Smooth muscle cell (in vitro differentiated cells): Measurements from ENCODE around the gene ADCK2. TPM values are rescaled to one million over a fixed set of nuclear protein-coding genes. Genes with fewer than 3 reads are reported as not detected.
A peak's percentile ranks its signal among the peaks of the same experiment; 100 is the strongest.

Experiments
- DNase-seq: peaks from one replicate; lab custom pipeline; 2025; ENCODE audit not compliant: unreplicated experiment; lab: John Stamatoyannopoulos, UW
- H2AFZ ChIP-seq: fragments of 200-600 bp; sonication (generic); 2 replicates; pipeline ENCODE4 v1.6.0; 2016; ENCODE audit warnings: antibody characterized with exemption, low read depth, mild to moderate bottlenecking
- H3F3A ChIP-seq: fragments of 200-600 bp; sonication (generic); 2 replicates; pipeline ENCODE4 v1.6.0; 2017; ENCODE audit warnings: antibody characterized with exemption, low read depth
- H3K27ac ChIP-seq: fragments of 200-600 bp; sonication (generic); 2 replicates; pipeline ENCODE4 v1.5.1; 2016; ENCODE audit warnings: low read depth, mild to moderate bottlenecking
- H3K27me3 ChIP-seq: fragments of 200-600 bp; sonication (generic); 2 replicates; pipeline ENCODE4 v1.6.1; 2016; ENCODE audit warnings: low read depth, mild to moderate bottlenecking
- H3K36me3 ChIP-seq: fragments of 200-600 bp; sonication (generic); 2 replicates; pipeline ENCODE4 v1.5.1; 2016; ENCODE audit warnings: low read depth
- H3K4me1 ChIP-seq: fragments of 200-600 bp; sonication (generic); 2 replicates; pipeline ENCODE4 v1.5.1; 2016; ENCODE audit warnings: low read depth
- H3K4me2 ChIP-seq: fragments of 200-600 bp; sonication (generic); 2 replicates; pipeline ENCODE4 v1.6.0; 2016; ENCODE audit warnings: mild to moderate bottlenecking
- H3K4me3 ChIP-seq: fragments of 200-600 bp; sonication (generic); 2 replicates; pipeline ENCODE4 v1.5.1; 2016; ENCODE audit warnings: mild to moderate bottlenecking
- H3K79me2 ChIP-seq: fragments of 200-600 bp; sonication (generic); 2 replicates; pipeline ENCODE4 v1.6.0; 2016; ENCODE audit warnings: low read depth, mild to moderate bottlenecking
- H3K9ac ChIP-seq: fragments of 200-600 bp; sonication (generic); 2 replicates; pipeline ENCODE4 v1.6.0; 2016; ENCODE audit warnings: low read depth
- H3K9me3 ChIP-seq: fragments of 200-600 bp; sonication (generic); replicated peaks from 2 replicates; pipeline ENCODE4 v1.5.1; 2016; ENCODE audit warnings: low read depth
- H4K20me1 ChIP-seq: fragments of 200-600 bp; sonication (generic); 2 replicates; pipeline ENCODE4 v1.6.0; 2016; ENCODE audit warnings: low read depth
- CTCF ChIP-seq: fragments of 200-600 bp; sonication (generic); IDR thresholded peaks from 2 replicates; pipeline ENCODE4 v1.5.1; 2017; ENCODE audit warnings: borderline replicate concordance, mild to moderate bottlenecking, antibody characterized with exemption; ENCODE audit not compliant: insufficient read depth, poor library complexity, severe bottlenecking
- WGBS: methylation state at CpG from one replicate; pipeline ENCODE4 v1.1.7; 2016; ENCODE audit warnings: low lambda C conversion rate; 5-methylcytosine and 5-hydroxymethylcytosine counted together
- polyA plus RNA-seq: library from polyadenylated mRNA; unstranded; fragments of >200 nt; fragmentation: Nextera tagmentation; extraction: Ambion mirVana; gene quantifications from 2 replicates; pipeline ENCODE4 v1.2.1, GENCODE V29; 2016
- total RNA-seq: library from RNA; depleted of rRNA; stranded (reverse); fragments of >200 nt; gene quantifications from 2 replicates; pipeline ENCODE4 v1.2.3, GENCODE V29; 2014

Gene ADCK2
- total and polyA plus RNA-seq, 2 experiments from 2014 or later = 8.0 to 10.5 TPM

- H3K4me2 ChIP-seq = peak overlapping the region; percentile 58
- 93% methylated on average over 16 of the region's 16 CpGs for WGBS
- no peaks in the 10 kb centered on the region for H3F3A ChIP-seq
- no peaks in the 10 kb centered on the region for H3K36me3 ChIP-seq
- no peaks in the 10 kb centered on the region for H4K20me1 ChIP-seq
- no peak for TF ChIP-seq CTCF
- H3K4me1 ChIP-seq = no peaks in the 10 kb centered on the region
- H3K27ac ChIP-seq = no peak overlapping the region
- H3K9me3 ChIP-seq = no peaks in the 10 kb centered on the region
- DNase-seq = no peak
- no peaks in the 10 kb centered on the region for H3K79me2 ChIP-seq
- H3K27me3 ChIP-seq = no peaks in the 10 kb centered on the region
- H3K4me3 ChIP-seq = no peak overlapping the region
- H2AFZ ChIP-seq = no peak overlapping the region
- no peak overlapping the region for H3K9ac ChIP-seq
Observed at GRCh38 chr7:140655511-140656408, 17.0 kb upstream of the ADCK2 start.

GRCh38 chr7:140656548-140657515 is 15.9 kb upstream of the ADCK2 start:
- Histone ChIP-seq H3K4me1 (no peaks in the 10 kb centered on the region), H3K4me3 (no peak overlapping the region), H3K4me2 (peak overlapping the region; percentile 58), H2AFZ (peak overlapping the region; percentile 47), H3K27me3 (no peaks in the 10 kb centered on the region), H3F3A (no peaks in the 10 kb centered on the region), H3K9ac (no peak overlapping the region), H3K79me2 (no peaks in the 10 kb centered on the region), H4K20me1 (no peaks in the 10 kb centered on the region), H3K36me3 (no peaks in the 10 kb centered on the region), H3K9me3 (no peaks in the 10 kb centered on the region), H3K27ac (no peak overlapping the region)
- TF ChIP-seq CTCF = no peak
- no peak for DNase-seq
- WGBS = 83% methylated on average over 11 of the region's 11 CpGs

- Histone ChIP-seq H3K9ac (no peak overlapping the region), H2AFZ (no peak overlapping the region), H3K4me2 (no peak overlapping the region), H3K9me3 (no peaks in the 10 kb centered on the region), H3K36me3 (no peaks in the 10 kb centered on the region), H3K27me3 (no peaks in the 10 kb centered on the region), H3K4me3 (no peak overlapping the region), H4K20me1 (no peaks in the 10 kb centered on the region), H3F3A (no peaks in the 10 kb centered on the region), H3K27ac (no peak overlapping the region), H3K79me2 (no peaks in the 10 kb centered on the region), H3K4me1 (no peaks in the 10 kb centered on the region)
- WGBS = 93% methylated on average over 9 of the region's 9 CpGs
- TF ChIP-seq CTCF = no peak
- no peak for DNase-seq
Observed at GRCh38 chr7:140657891-140658290, 14.9 kb upstream of the ADCK2 start.
